WTC11 (cell line): ENCODE results near the gene INVS. TPM values are rescaled to one million over a fixed set of nuclear protein-coding genes. Genes with fewer than 3 reads are reported as not detected.
"Not testable (repeated sequence)": the region's sequence is repeated elsewhere in the genome, so short reads cannot be mapped to it uniquely, and the experiment has no call there.

ENCODE experiments used
- ATAC-seq: fragments of 200-7000 bp; cut with Tn5 transposase; 2 replicates; pipeline ENCODE4 v1.10.0; 2021; ENCODE audit warnings: mild to moderate bottlenecking, moderate library complexity
- CTCF ChIA-PET: fragments of 300-600 bp; sonication (Branson Sonifier 250); formaldehyde crosslinking; loops from one replicate; lab custom pipeline; 2021; ENCODE audit warnings: antibody characterized with exemption; lab: Charles Lee
- POLR2A ChIA-PET: fragments of 350-600 bp; sonication (Branson Sonifier 250); formaldehyde crosslinking; loops from one replicate; lab custom pipeline; 2021; ENCODE audit warnings: antibody characterized with exemption; lab: Charles Lee
- DNase-seq: peaks from one replicate; pipeline ENCODE4 v3.0.0; 2021; ENCODE audit warnings: low spot score
- H3K27ac Mint-ChIP-seq: 2 replicates; pipeline ENCODE4 v1.8.0; 2021; ENCODE audit warnings: mixed read lengths
- H3K27me3 Mint-ChIP-seq: 2 replicates; pipeline ENCODE4 v1.8.0; 2021; ENCODE audit warnings: low read depth, mild to moderate bottlenecking, moderate library complexity, mixed read lengths
- H3K36me3 Mint-ChIP-seq: 2 replicates; pipeline ENCODE4 v1.8.0; 2021; ENCODE audit warnings: mixed read lengths
- H3K4me1 Mint-ChIP-seq: 2 replicates; pipeline ENCODE4 v1.8.0; 2022; ENCODE audit warnings: mixed read lengths
- H3K4me3 Mint-ChIP-seq: 2 replicates; pipeline ENCODE4 v1.8.0; 2021; ENCODE audit warnings: mild to moderate bottlenecking, moderate library complexity, mixed read lengths
- H3K9me3 Mint-ChIP-seq: 2 replicates; pipeline ENCODE4 v1.8.0; 2021; ENCODE audit warnings: mixed read lengths
- ATF2 ChIP-seq: sonication (generic); formaldehyde crosslinking; IDR thresholded peaks from 2 replicates; pipeline ENCODE4 v1.8.1; 2022; ENCODE audit warnings: low read depth, missing genetic modification reagents, borderline replicate concordance
- CTCF ChIP-seq: fragments of 200-600 bp; IDR thresholded peaks from 2 replicates; pipeline ENCODE4 v1.8.0; 2022; ENCODE audit warnings: antibody characterized with exemption
- ERG ChIP-seq: fragments of 250-450 bp; sonication (Bioruptor Pico); IDR thresholded peaks from 2 replicates; pipeline ENCODE4 v1.8.0; 2021; ENCODE audit warnings: mild to moderate bottlenecking
- FOXP1 ChIP-seq: sonication (generic); formaldehyde crosslinking; IDR thresholded peaks from 2 replicates; pipeline ENCODE4 v1.8.0; 2022; ENCODE audit warnings: missing genetic modification reagents, mild to moderate bottlenecking, moderate library complexity, borderline replicate concordance
- JUN ChIP-seq: sonication (generic); formaldehyde crosslinking; IDR thresholded peaks from 2 replicates; pipeline ENCODE4 v1.8.0; 2023; ENCODE audit warnings: mild to moderate bottlenecking, missing genetic modification reagents
- PRDM15 ChIP-seq: sonication (generic); formaldehyde crosslinking; IDR thresholded peaks from 2 replicates; pipeline ENCODE4 v1.8.0; 2022; ENCODE audit warnings: missing genetic modification reagents
- RORB ChIP-seq: fragments of 250-450 bp; sonication (Bioruptor Pico); IDR thresholded peaks from 2 replicates; pipeline ENCODE4 v1.9.0; 2021; ENCODE audit warnings: mild to moderate bottlenecking
- SP1 ChIP-seq: sonication (generic); formaldehyde crosslinking; conservative IDR thresholded peaks from 2 replicates; pipeline ENCODE4 v1.8.1; 2022; ENCODE audit warnings: missing genetic modification reagents
- TP53 ChIP-seq: sonication (generic); formaldehyde crosslinking; IDR thresholded peaks from 2 replicates; pipeline ENCODE4 v1.8.1; 2023; ENCODE audit warnings: mild to moderate bottlenecking, missing genetic modification reagents
- USF1 ChIP-seq: sonication (generic); formaldehyde crosslinking; IDR thresholded peaks from 2 replicates; pipeline ENCODE4 v1.8.0; 2022; ENCODE audit warnings: mild to moderate bottlenecking, missing genetic modification reagents
- ZNF512 ChIP-seq: sonication (generic); formaldehyde crosslinking; IDR thresholded peaks from 2 replicates; pipeline ENCODE4 v1.8.1; 2022; ENCODE audit warnings: missing genetic modification reagents, borderline replicate concordance
- total RNA-seq: library from RNA; stranded (reverse); gene quantifications from 3 replicates; pipeline ENCODE4 v1.2.3, GENCODE V29; 2021

Gene INVS
- total RNA-seq, 1 experiment from 2014 or later, result 8.1 TPM

GRCh38 chr9:100322954-100323536 lies 224.0 kb downstream of the INVS start:
- POLR2A ChIA-PET, result no interaction called here
- DNase-seq (peak; percentile 28), ATAC-seq (no peak)
- Mint-ChIP-seq H3K27ac (no peak overlapping the region), H3K36me3 (peaks cover 58% of the 10 kb centered on the region), H3K4me3 (no peak overlapping the region), H3K27me3 (no peaks in the 10 kb centered on the region), H3K9me3 (no peaks in the 10 kb centered on the region), H3K4me1 (no peaks in the 10 kb centered on the region)
- TF ChIP-seq CTCF (peak; percentile 39), PRDM15 (CRISPR knock-in tag) (no peak), RORB (CRISPR knock-in tag) (no peak), JUN (CRISPR knock-in tag) (no peak), ZNF512 (no peak), SP1 (CRISPR knock-in tag) (no peak)
- CTCF ChIA-PET, result no interaction called here

GRCh38 chr9:100324594-100325200 lies 225.7 kb downstream of the INVS start:
- no peaks in the 10 kb centered on the region for H3K4me1 Mint-ChIP-seq
- no peaks in the 10 kb centered on the region for H3K27me3 Mint-ChIP-seq
- peaks cover 50% of the 10 kb centered on the region for H3K36me3 Mint-ChIP-seq
- no peaks in the 10 kb centered on the region for H3K9me3 Mint-ChIP-seq
- no peak for TF ChIP-seq FOXP1 (CRISPR knock-in tag)
- no peak for TF ChIP-seq TP53 (CRISPR knock-in tag)
- TF ChIP-seq USF1 (CRISPR knock-in tag), result no peak
- peak; percentile 22; the same call in 1 of the 2 replicates for TF ChIP-seq CTCF
- TF ChIP-seq ERG, result no peak
- no peak for TF ChIP-seq ATF2
- no peak for TF ChIP-seq ZNF512
- no peak for ATAC-seq
- no peak overlapping the region for H3K4me3 Mint-ChIP-seq
- DNase-seq, result no peak
- POLR2A ChIA-PET, result no interaction called here
- CTCF ChIA-PET, result interaction anchor here (0.5 to 1.8 kb wide), 45 partner anchors 8 to 1093 kb away, joined by 3 to 18 read pairs (median 4); partner anchors contain the start of genes TEX10 and TMEFF1
- 0 out of 2 replicates have a peak overlapping the region, but pooled peaks have one; percentile 26 for H3K27ac Mint-ChIP-seq

GRCh38 chr9:100338736-100339135 lies 239.7 kb downstream of the INVS start:
- not testable (repeated sequence) for H3K27ac Mint-ChIP-seq, H3K27me3 Mint-ChIP-seq, DNase-seq, H3K9me3 Mint-ChIP-seq, H3K4me3 Mint-ChIP-seq, ATAC-seq
- H3K4me1 Mint-ChIP-seq, result peaks cover 25% of the 10 kb centered on the region
- POLR2A ChIA-PET, result interaction anchor here (0.9 kb wide), 1 partner anchor 13 kb away, joined by 4 read pairs; no protein-coding TSS in a partner anchor
- H3K36me3 Mint-ChIP-seq, result peaks cover 26% of the 10 kb centered on the region
- CTCF ChIA-PET, result interaction anchor here (1.2 to 3.0 kb wide), 2 partner anchors 14 kb away, joined by 6 to 17 read pairs; no protein-coding TSS in a partner anchor
